ENCODE results near the gene SPAG16. TPM values are rescaled to one million over a fixed set of nuclear protein-coding genes. Genes with fewer than 3 reads are reported as not detected.

SPAG16 gene
- total and polyA plus RNA-seq, 2 donors (not counting 1 experiment from before 2014, with no cell fraction given), result 3.4 to 8.6 TPM

DNA sequence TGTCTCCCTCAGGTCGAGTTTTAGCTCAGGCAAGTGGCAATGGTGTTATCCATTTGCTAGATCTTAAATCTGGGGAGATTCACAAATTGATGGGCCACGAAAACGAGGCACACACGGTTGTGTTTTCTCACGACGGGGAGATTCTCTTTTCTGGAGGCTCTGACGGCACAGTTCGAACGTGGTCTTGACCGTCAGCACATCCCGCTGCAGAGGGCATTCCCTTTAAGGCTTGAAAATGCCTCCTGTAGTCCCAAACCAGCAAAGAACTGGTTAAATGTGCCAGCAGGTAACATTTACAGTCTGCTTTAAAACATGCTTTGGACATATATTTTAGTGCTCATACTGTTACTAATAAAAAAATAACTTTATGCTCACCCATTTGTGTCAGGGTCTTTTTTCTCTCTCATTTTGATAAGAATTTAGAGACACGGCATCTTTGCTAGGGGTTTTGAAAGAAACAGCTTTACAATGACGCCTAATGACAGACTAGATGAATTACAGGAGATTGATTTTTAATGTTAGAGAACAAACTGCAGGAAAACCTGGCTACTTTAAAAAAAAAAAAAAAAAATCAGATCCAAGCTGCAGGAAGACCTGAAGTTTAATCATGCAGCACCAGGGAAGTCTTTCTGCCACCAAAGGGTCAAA is 1126.0 kb downstream of the SPAG16 start:
- Mint-ChIP-seq H3K4me3 (no peak overlapping the region), H3K9me3 (ENCODE audit: insufficient read depth) (no peaks in the 10 kb centered on the region), H3K27ac (no peak overlapping the region), H3K27me3 (no peaks in the 10 kb centered on the region), H3K4me1 (no peaks in the 10 kb centered on the region)
- no peak overlapping the region for H2AFZ ChIP-seq (ENCODE audit: insufficient read depth, low read depth, low read length, poor library complexity, severe bottlenecking)
- no peaks in the 10 kb centered on the region for H3K36me3 ChIP-seq (replicated peaks in 1 of 2; ENCODE audit: control extremely low read depth in 1 of 2, control insufficient read depth in 1 of 2, extremely low read depth in 1 of 2, insufficient read depth in 2 of 2, low read length in 1 of 2)
- no peak for ATAC-seq (ENCODE audit: low read depth)
- H3K4me1 ChIP-seq (ENCODE audit: control insufficient read depth in 2 of 2, insufficient read depth in 2 of 2, low read length in 2 of 2), result no peaks in the 10 kb centered on the region
- H3K9ac ChIP-seq (ENCODE audit: low read length), result no peak overlapping the region
- ChIA-PET CTCF (no interaction called here), POLR2A (no interaction called here)
- H3K4me3 ChIP-seq (ENCODE audit: control extremely low read depth in 1 of 5, extremely low read depth in 1 of 5, insufficient read depth in 1 of 5, low read depth in 2 of 5, low read length in 4 of 5), result no peak overlapping the region
- no peaks in the 10 kb centered on the region for H3K27me3 ChIP-seq (replicated peaks in 1 of 4; ENCODE audit: control extremely low read depth in 1 of 4, control insufficient read depth in 3 of 4, insufficient read depth in 4 of 4, low read length in 3 of 4)
- DNase-seq, result no peak
- intact Hi-C loops (cut with micrococcal nuclease), result no loop called here
- no peak for TF ChIP-seq EZH2 (IDR thresholded peaks at IDR 0.05; ENCODE audit: borderline replicate concordance, insufficient read depth, low read depth, low read length, poor library complexity, severe bottlenecking)
- TF ChIP-seq, protein P1, sequence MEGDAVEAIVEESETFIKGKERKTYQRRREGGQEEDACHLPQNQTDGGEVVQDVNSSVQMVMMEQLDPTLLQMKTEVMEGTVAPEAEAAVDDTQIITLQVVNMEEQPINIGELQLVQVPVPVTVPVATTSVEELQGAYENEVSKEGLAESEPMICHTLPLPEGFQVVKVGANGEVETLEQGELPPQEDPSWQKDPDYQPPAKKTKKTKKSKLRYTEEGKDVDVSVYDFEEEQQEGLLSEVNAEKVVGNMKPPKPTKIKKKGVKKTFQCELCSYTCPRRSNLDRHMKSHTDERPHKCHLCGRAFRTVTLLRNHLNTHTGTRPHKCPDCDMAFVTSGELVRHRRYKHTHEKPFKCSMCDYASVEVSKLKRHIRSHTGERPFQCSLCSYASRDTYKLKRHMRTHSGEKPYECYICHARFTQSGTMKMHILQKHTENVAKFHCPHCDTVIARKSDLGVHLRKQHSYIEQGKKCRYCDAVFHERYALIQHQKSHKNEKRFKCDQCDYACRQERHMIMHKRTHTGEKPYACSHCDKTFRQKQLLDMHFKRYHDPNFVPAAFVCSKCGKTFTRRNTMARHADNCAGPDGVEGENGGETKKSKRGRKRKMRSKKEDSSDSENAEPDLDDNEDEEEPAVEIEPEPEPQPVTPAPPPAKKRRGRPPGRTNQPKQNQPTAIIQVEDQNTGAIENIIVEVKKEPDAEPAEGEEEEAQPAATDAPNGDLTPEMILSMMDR (IDR thresholded peaks at IDR 0.05), result no peak
- no peak overlapping the region for H3K4me2 ChIP-seq (replicated peaks; ENCODE audit: low read depth, low read length, poor library complexity, severe bottlenecking)
- 52% methylated on average over 10 of the region's 13 CpGs for WGBS (ENCODE audit: insufficient coverage)
- H3K79me2 ChIP-seq (ENCODE audit: control insufficient read depth, insufficient read depth, low read length), result no peaks in the 10 kb centered on the region
- H4K20me1 ChIP-seq (ENCODE audit: control insufficient read depth, insufficient read depth, low read length, poor library complexity, severe bottlenecking), result no peaks in the 10 kb centered on the region
- no peak overlapping the region for H3K27ac ChIP-seq (ENCODE audit: low read length in 2 of 2)
- no peaks in the 10 kb centered on the region for H3K9me3 ChIP-seq (ENCODE audit: control extremely low read depth in 1 of 3, control insufficient read depth in 2 of 3, insufficient read depth in 1 of 3, low read length in 2 of 3)

DNA sequence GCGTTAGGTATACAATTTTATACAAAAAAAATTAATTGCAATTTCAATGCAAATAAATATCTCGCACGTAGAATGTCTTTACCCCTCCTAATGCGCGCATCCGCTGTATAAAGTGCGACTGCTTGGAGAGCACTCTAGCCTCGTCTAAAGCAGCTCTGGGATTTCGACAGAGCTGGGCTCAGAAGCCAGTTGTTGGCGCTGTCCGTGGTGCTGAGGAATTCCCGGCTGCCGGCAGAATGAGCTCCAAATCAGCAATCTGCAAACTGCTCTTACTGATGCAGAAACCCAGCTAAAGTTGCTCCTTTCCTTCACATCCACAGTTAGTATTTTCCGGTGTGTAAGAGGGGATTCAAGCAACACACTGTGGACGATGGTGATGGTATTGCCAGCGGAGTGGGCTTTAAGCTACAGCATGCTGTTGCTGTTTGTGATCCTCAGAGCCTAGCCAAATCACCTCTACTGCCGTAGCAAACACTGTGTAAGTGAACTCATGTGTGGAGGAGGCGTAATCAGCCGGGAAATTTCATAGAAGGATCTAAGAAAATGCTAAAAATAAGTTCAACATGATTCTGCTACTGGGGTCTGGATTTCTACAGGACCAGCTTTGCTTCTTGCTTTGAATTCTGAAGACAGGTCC is 1126.8 kb downstream of the SPAG16 start, which contains the start of gene VWC2L:
VWC2L (plus strand) TSS at position 137 of the 637 bp plus-strand sequence. CDS start 3,140 bp downstream, outside the sequence.
- Histone ChIP-seq H3K27ac (ENCODE audit: low read length in 2 of 2) (no peak within 1 kb of the TSS), H3K4me2 (replicated peaks; ENCODE audit: low read depth, low read length, poor library complexity, severe bottlenecking) (no peak within 1 kb of the TSS), H3K9me3 (ENCODE audit: control extremely low read depth in 1 of 3, control insufficient read depth in 2 of 3, insufficient read depth in 1 of 3, low read length in 2 of 3) (no peaks in the 10 kb centered on the region), H4K20me1 (ENCODE audit: control insufficient read depth, insufficient read depth, low read length, poor library complexity, severe bottlenecking) (no peaks in the 10 kb centered on the region), H3K36me3 (replicated peaks in 1 of 2; ENCODE audit: control extremely low read depth in 1 of 2, control insufficient read depth in 1 of 2, extremely low read depth in 1 of 2, insufficient read depth in 2 of 2, low read length in 1 of 2) (no peaks in the 10 kb centered on the region), H2AFZ (ENCODE audit: insufficient read depth, low read depth, low read length, poor library complexity, severe bottlenecking) (no peak within 1 kb of the TSS), H3K9ac (ENCODE audit: low read length) (no peak within 1 kb of the TSS), H3K27me3 (replicated peaks in 1 of 4; ENCODE audit: control extremely low read depth in 1 of 4, control insufficient read depth in 3 of 4, insufficient read depth in 4 of 4, low read length in 3 of 4) (no peaks in the 10 kb centered on the region), H3K79me2 (ENCODE audit: control insufficient read depth, insufficient read depth, low read length) (no peaks in the 10 kb centered on the region), H3K4me3 (ENCODE audit: control extremely low read depth in 1 of 5, extremely low read depth in 1 of 5, insufficient read depth in 1 of 5, low read depth in 2 of 5, low read length in 4 of 5) (no peak within 1 kb of the TSS), H3K4me1 (ENCODE audit: control insufficient read depth in 2 of 2, insufficient read depth in 2 of 2, low read length in 2 of 2) (no peaks in the 10 kb centered on the region)
- ATAC-seq (ENCODE audit: low read depth) (no peak), DNase-seq (peak; percentile 2)
- 21% methylated on average over 10 of the region's 19 CpGs for WGBS (ENCODE audit: insufficient coverage)
- intact Hi-C loops (cut with micrococcal nuclease), result no loop called here
- POLR2A ChIA-PET, result no interaction called here
- no peak for TF ChIP-seq EZH2 (IDR thresholded peaks at IDR 0.05; ENCODE audit: borderline replicate concordance, insufficient read depth, low read depth, low read length, poor library complexity, severe bottlenecking)
- TF ChIP-seq, protein P1 (IDR thresholded peaks at IDR 0.05), result no peak
- Mint-ChIP-seq H3K4me3 (no peak within 1 kb of the TSS), H3K9me3 (ENCODE audit: insufficient read depth) (no peaks in the 10 kb centered on the region), H3K27me3 (no peaks in the 10 kb centered on the region), H3K4me1 (no peaks in the 10 kb centered on the region), H3K27ac (no peak within 1 kb of the TSS)
- CTCF ChIA-PET, result no interaction called here

Measured in B cell (primary cell).